Gastroesophageal sphincter (tissue), 4 donors: ENCODE measurements around the gene PPP1CB. TPM values are rescaled to one million over a fixed set of nuclear protein-coding genes. Genes with fewer than 3 reads are reported as not detected.

Experiments
- ATAC-seq: fragments of 150-250 bp; one replicate; pipeline ENCODE4 v1.9.1; 2016; ENCODE audit warnings: mild to moderate bottlenecking, moderate library complexity
- H3K27ac ChIP-seq, 4 donors: fragments of 200-600 bp; sonication (generic) in 3 of 4; 1 replicate in 3 of 4; 2 replicates in 1 of 4; pipeline ENCODE4 v1.5.1; 2016 to 2019
- H3K27me3 ChIP-seq: fragments of 200-600 bp; sonication (generic); one replicate; pipeline ENCODE4 v1.5.1; 2019
- H3K36me3 ChIP-seq, 2 donors: fragments of 200-600 bp; sonication (generic); one replicate each; pipeline ENCODE4 v1.5.1; 2019; ENCODE audit warnings: control low read depth in 1 of 2
- H3K4me1 ChIP-seq, 3 donors: fragments of 200-600 bp; sonication (generic); 1 replicate in 2 of 3; 2 replicates in 1 of 3; pipeline ENCODE4 v1.5.1; 2016 to 2019; ENCODE audit warnings: control low read depth in 2 of 3
- H3K4me3 ChIP-seq, 2 donors: fragments of 200-600 bp; sonication (generic); one replicate each; pipeline ENCODE4 v1.5.1; 2019; ENCODE audit warnings: mild to moderate bottlenecking in 1 of 2, moderate library complexity in 1 of 2
- H3K9me3 ChIP-seq, 3 donors: fragments of 200-600 bp; sonication (generic); one replicate each; pipeline ENCODE4 v1.5.1; 2017 to 2019; ENCODE audit warnings: control low read depth in 2 of 3
- CTCF ChIP-seq, 4 experiments: fragments of 200-600 bp in 2 of 4; fragments of 450-650 bp in 2 of 4; sonication (generic) in 1 of 4; IDR thresholded peaks; one replicate each; pipeline ENCODE4 v1.5.1; 2017 to 2019; ENCODE audit warnings: antibody characterized with exemption in 4 of 4, mild to moderate bottlenecking in 2 of 4, moderate library complexity in 2 of 4
- EP300 ChIP-seq: sonication (generic); formaldehyde crosslinking; IDR thresholded peaks from one replicate; pipeline ENCODE4 v1.6.1; 2017; ENCODE audit warnings: antibody characterized with exemption, mild to moderate bottlenecking
- POLR2A ChIP-seq, 2 donors: fragments of 450-650 bp; IDR thresholded peaks; one replicate each; pipeline ENCODE4 v1.6.1; 2017; ENCODE audit warnings: antibody characterized with exemption in 2 of 2, mild to moderate bottlenecking in 2 of 2, moderate library complexity in 1 of 2
- POLR2AphosphoS5 ChIP-seq: sonication (generic); formaldehyde crosslinking; IDR thresholded peaks from one replicate; pipeline ENCODE4 v1.6.1; 2017; ENCODE audit warnings: antibody characterized with exemption
- WGBS, 2 donors: methylation state at CpG; one replicate each; pipeline ENCODE4 v1.1.5; 2018; ENCODE audit warnings: low coverage in 1 of 2; 5-methylcytosine and 5-hydroxymethylcytosine counted together
- total RNA-seq, 4 donors: library from RNA; depleted of rRNA; stranded (reverse); fragments of >200 nt; gene quantifications; one replicate each; pipeline ENCODE4 v1.1.0, GENCODE V29; 2016

PPP1CB gene
- total RNA-seq, 4 donors from 2014 or later: 524 to 1,194 (median 837) TPM

DNA sequence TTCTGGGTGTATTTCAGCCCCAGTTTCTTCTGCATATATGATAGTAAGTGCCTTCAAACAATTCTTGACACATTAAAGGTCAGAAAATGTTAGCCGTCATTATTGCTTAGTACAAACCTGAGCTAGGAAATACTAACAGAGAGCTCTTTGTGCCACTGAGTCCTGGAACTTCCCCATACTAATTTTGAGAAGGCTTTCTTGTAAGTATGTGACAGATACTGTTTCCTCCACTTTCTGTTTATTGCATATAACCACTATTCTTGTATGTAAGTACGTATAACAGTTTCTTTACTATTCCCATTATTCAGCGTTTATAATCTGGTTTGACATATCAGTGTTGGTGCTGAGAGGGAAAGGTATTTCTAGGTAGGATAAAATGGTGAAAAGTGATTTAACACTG is 9.8 kb downstream of the PPP1CB start:
- peaks cover 22 to 100% (median 37%) of the 10 kb centered on the region in 3 donors for H3K4me1 ChIP-seq
- WGBS, 2 donors: 32 to 79% methylated on average over 3 of the region's 3 CpGs
- H3K4me3 ChIP-seq: peak overlapping the region in 1 of 2 donors; percentile 18
- TF ChIP-seq CTCF (IDR thresholded peaks at IDR 0.05) (no peak), POLR2AphosphoS5 (no peak), POLR2A (IDR thresholded peaks at IDR 0.05) (no peak), EP300 (no peak)
- H3K27ac ChIP-seq: peak overlapping the region; percentile 21 to 61 (median 49)
- H3K36me3 ChIP-seq: peaks cover 0 to 31% of the 10 kb centered on the region in 2 donors
- no peaks in the 10 kb centered on the region for H3K9me3 ChIP-seq
- H3K27me3 ChIP-seq: no peaks in the 10 kb centered on the region
- ATAC-seq: no peak

DNA sequence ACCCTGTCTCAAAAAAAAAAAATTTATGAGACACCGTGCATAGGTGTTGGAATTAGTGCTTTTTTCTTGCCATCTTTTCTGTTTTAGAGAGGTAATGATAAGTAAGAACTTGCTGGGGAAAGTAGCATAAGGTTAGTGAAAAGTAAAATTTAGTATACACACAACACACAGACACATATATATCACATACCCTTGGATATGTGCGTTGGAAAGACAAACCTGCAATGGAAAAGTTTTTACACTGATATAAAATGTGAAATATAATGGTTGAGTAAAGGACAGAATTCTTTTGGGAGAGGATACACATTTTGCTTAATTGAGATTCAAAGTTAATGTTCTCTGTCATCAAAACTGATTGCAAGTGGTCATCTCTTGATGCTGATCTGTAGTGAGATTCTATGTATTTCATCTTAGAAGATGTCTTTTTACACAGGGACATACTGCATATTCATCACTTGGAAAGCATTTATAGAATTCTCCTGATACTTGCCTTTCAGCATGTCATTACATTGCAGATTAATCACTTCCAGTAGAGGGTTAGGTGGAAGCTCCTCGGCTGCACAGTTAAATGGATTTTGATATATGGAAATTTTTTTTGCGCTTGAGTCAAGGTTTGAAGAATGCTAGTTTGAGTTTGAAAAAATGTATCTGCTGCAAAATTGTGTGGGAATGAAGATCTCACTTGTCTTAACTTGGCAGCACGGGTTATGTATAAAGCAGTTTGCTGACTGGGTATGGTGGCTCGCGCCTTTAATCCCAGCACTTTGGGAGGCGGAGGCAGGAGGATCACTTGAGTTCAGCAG is 13.5 kb downstream of the PPP1CB start:
- ATAC-seq: no peak
- Histone ChIP-seq H3K4me1 (peaks cover 15 to 100% (median 36%) of the 10 kb centered on the region in 3 donors), H3K27ac (peak overlapping the region in 2 of 4 donors; percentile 33 to 61), H3K4me3 (no peak overlapping the region), H3K36me3 (peaks cover 0 to 19% of the 10 kb centered on the region in 2 donors), H3K9me3 (no peaks in the 10 kb centered on the region), H3K27me3 (no peaks in the 10 kb centered on the region)
- TF ChIP-seq POLR2A (IDR thresholded peaks at IDR 0.05) (no peak), CTCF (IDR thresholded peaks at IDR 0.05) (no peak), EP300 (no peak), POLR2AphosphoS5 (no peak)
- WGBS, 2 donors: 29 to 64% methylated on average over 8 of the region's 8 CpGs

GRCh38 chr2:28766070-28766469 is 14.4 kb downstream of the PPP1CB start:
- TF ChIP-seq POLR2AphosphoS5: no peak
- TF ChIP-seq CTCF (IDR thresholded peaks at IDR 0.05): no peak
- no peak for TF ChIP-seq EP300
- TF ChIP-seq POLR2A (IDR thresholded peaks at IDR 0.05): no peak
- no peaks in the 10 kb centered on the region for H3K27me3 ChIP-seq
- H3K9me3 ChIP-seq: no peaks in the 10 kb centered on the region
- WGBS, 2 donors: 53 to 84% methylated on average over 2 of the region's 2 CpGs
- no peak overlapping the region for H3K4me3 ChIP-seq
- H3K36me3 ChIP-seq: peaks cover 0 to 9% of the 10 kb centered on the region in 2 donors
- H3K27ac ChIP-seq: peak overlapping the region in 3 of 4 donors; percentile 5 to 41 (median 18)
- H3K4me1 ChIP-seq: peaks cover 15 to 100% (median 36%) of the 10 kb centered on the region in 3 donors
- no peak for ATAC-seq

GRCh38 chr2:28767337-28767736 is 15.7 kb downstream of the PPP1CB start:
- no peak overlapping the region for H3K4me3 ChIP-seq
- WGBS, 2 donors: 21 to 42% methylated on average over 3 of the region's 3 CpGs
- H3K27ac ChIP-seq: no peak overlapping the region
- no peaks in the 10 kb centered on the region for H3K27me3 ChIP-seq
- TF ChIP-seq EP300: no peak
- TF ChIP-seq CTCF (IDR thresholded peaks at IDR 0.05): no peak
- no peak for TF ChIP-seq POLR2AphosphoS5
- TF ChIP-seq POLR2A (IDR thresholded peaks at IDR 0.05): no peak
- ATAC-seq: no peak
- H3K9me3 ChIP-seq: no peaks in the 10 kb centered on the region
- H3K36me3 ChIP-seq: no peaks in the 10 kb centered on the region
- H3K4me1 ChIP-seq: peaks cover 12 to 100% (median 26%) of the 10 kb centered on the region in 3 donors

GRCh38 chr2:28768422-28768821 is 16.8 kb downstream of the PPP1CB start:
- H3K4me3 ChIP-seq: no peak overlapping the region
- peak overlapping the region in 1 of 4 donors; percentile 15 for H3K27ac ChIP-seq
- no peaks in the 10 kb centered on the region for H3K27me3 ChIP-seq
- TF ChIP-seq CTCF (IDR thresholded peaks at IDR 0.05): no peak
- TF ChIP-seq POLR2A (IDR thresholded peaks at IDR 0.05): no peak
- TF ChIP-seq POLR2AphosphoS5: no peak
- no peak for TF ChIP-seq EP300
- H3K9me3 ChIP-seq: no peaks in the 10 kb centered on the region
- H3K4me1 ChIP-seq: peaks cover 7 to 100% (median 17%) of the 10 kb centered on the region in 3 donors
- no peak for ATAC-seq
- no peaks in the 10 kb centered on the region for H3K36me3 ChIP-seq
